Endothelial cell of umbilical vein (primary cell): Measurements from ENCODE around the gene CD1E. TPM values are rescaled to one million over a fixed set of nuclear protein-coding genes. Genes with fewer than 3 reads are reported as not detected.

Source experiments
- BruUV-seq: library from RNA; stranded (reverse); fragments of 400-500 nt; replicated peaks from 2 replicates; lab custom pipeline; 2021; lab: Mats Ljungman, UMichigan
- CTCF ChIA-PET: fragments of 300-600, 350-600 bp; sonication (Branson Sonifier 250); formaldehyde crosslinking; loops from one replicate; lab custom pipeline; 2021; ENCODE audit warnings: antibody characterized with exemption, inconsistent platforms; lab: Charles Lee
- POLR2A ChIA-PET: fragments of 300-600, 350-600 bp; sonication (Branson Sonifier 250); formaldehyde crosslinking; loops from one replicate; lab custom pipeline; 2021; ENCODE audit warnings: antibody characterized with exemption, inconsistent platforms; lab: Charles Lee
- DNase-seq: peaks from one replicate; pipeline ENCODE4 v3.0.0-alpha.2; 2011; ENCODE audit warnings: low read depth, low spot score
- FAIRE-seq: peaks from 2 replicates; lab custom pipeline; 2011; peaks lifted over from hg19 to GRCh38; lab: Jason Lieb, UNC
- H2AFZ ChIP-seq: 2 replicates; pipeline ENCODE4 v1.6.0; 2012; ENCODE audit warnings: low read depth, low read length, control low read depth, inconsistent platforms
- H3K27ac ChIP-seq: 2 replicates; pipeline ENCODE4 v1.5.1; 2011; ENCODE audit warnings: low read depth, mild to moderate bottlenecking, control low read depth, low read length, moderate library complexity; ENCODE audit not compliant: insufficient read depth
- H3K27me3 ChIP-seq, 2 experiments: 2 replicates each; pipeline versions ENCODE4 v1.6.0 to v1.6.1; 2011; ENCODE audit warnings: low read length in 2 of 2, mixed read lengths in 1 of 2; ENCODE audit not compliant: control insufficient read depth in 2 of 2, insufficient read depth in 2 of 2
- H3K36me3 ChIP-seq, 2 experiments: 2 replicates in 1 of 2; 3 replicates in 1 of 2; pipeline ENCODE4 v1.5.1; 2011; ENCODE audit warnings: low read length in 2 of 2, mild to moderate bottlenecking in 1 of 2, moderate library complexity in 1 of 2; ENCODE audit not compliant: control insufficient read depth in 2 of 2, insufficient read depth in 2 of 2; ENCODE audit errors: extremely low read depth in 1 of 2
- H3K4me1 ChIP-seq: 3 replicates; pipeline ENCODE4 v1.5.1; 2011; ENCODE audit warnings: mild to moderate bottlenecking, low read length; ENCODE audit not compliant: control insufficient read depth, insufficient read depth; ENCODE audit errors: extremely low read depth
- H3K4me2 ChIP-seq: 2 replicates; pipeline ENCODE4 v1.6.1; 2011; ENCODE audit warnings: low read length, control low read depth, mixed read lengths; ENCODE audit not compliant: insufficient read depth
- H3K4me3 ChIP-seq, 3 experiments: fragments of 200-600 bp in 1 of 3; sonication (generic), shearing (Covaris generic) in 1 of 3; replicated peaks in 1 of 3; 2 replicates each; pipeline ENCODE4 v1.5.1; 2011 to 2016; ENCODE audit warnings: control low read depth in 3 of 3, low read length in 3 of 3, mild to moderate bottlenecking in 2 of 3, inconsistent platforms in 1 of 3, low read depth in 1 of 3, moderate library complexity in 1 of 3; ENCODE audit not compliant: insufficient read depth in 1 of 3
- H3K79me2 ChIP-seq: 2 replicates; pipeline ENCODE4 v1.6.0; 2012; ENCODE audit warnings: low read length, inconsistent platforms; ENCODE audit not compliant: control insufficient read depth, insufficient read depth
- H3K9ac ChIP-seq: replicated peaks from 2 replicates; pipeline ENCODE3; 2011; ENCODE audit warnings: low read length, control low read depth; ENCODE audit not compliant: insufficient read depth; ENCODE audit errors: extremely low read depth
- H3K9me1 ChIP-seq: replicated peaks from 3 replicates; pipeline ENCODE4 v1.6.0; 2011; ENCODE audit warnings: mild to moderate bottlenecking, low read length; ENCODE audit not compliant: control insufficient read depth, insufficient read depth; ENCODE audit errors: extremely low read depth
- H3K9me3 ChIP-seq: replicated peaks from 2 replicates; pipeline ENCODE4 v1.5.1; 2012; ENCODE audit warnings: low read length, inconsistent platforms; ENCODE audit not compliant: control insufficient read depth, insufficient read depth
- H4K20me1 ChIP-seq: replicated peaks from 2 replicates; pipeline ENCODE3; 2011; ENCODE audit warnings: mild to moderate bottlenecking, low read length; ENCODE audit not compliant: control insufficient read depth, insufficient read depth; ENCODE audit errors: extremely low read depth
- EZH2 ChIP-seq: IDR thresholded peaks from 2 replicates; pipeline ENCODE4 v1.6.1; 2012; ENCODE audit warnings: borderline replicate concordance, low read depth, mild to moderate bottlenecking, moderate library complexity, low read length, inconsistent platforms; ENCODE audit not compliant: severe bottlenecking
- FOS ChIP-seq: IDR thresholded peaks from 2 replicates; pipeline ENCODE4 v1.6.1; 2011; ENCODE audit warnings: mild to moderate bottlenecking, low read length, moderate library complexity, borderline replicate concordance; ENCODE audit not compliant: insufficient read depth
- GATA2 ChIP-seq: IDR thresholded peaks from 2 replicates; pipeline ENCODE4 v1.7.0; 2011; ENCODE audit warnings: low read depth, mild to moderate bottlenecking, moderate library complexity, mixed read lengths, low read length; ENCODE audit not compliant: insufficient read length, insufficient read depth
- JUN ChIP-seq: IDR thresholded peaks from 2 replicates; pipeline ENCODE4 v1.6.1; 2011; ENCODE audit warnings: borderline replicate concordance, low read depth; ENCODE audit not compliant: insufficient read length, insufficient read depth
- MAX ChIP-seq: IDR thresholded peaks from 2 replicates; pipeline ENCODE4 v1.6.1; 2011; ENCODE audit not compliant: insufficient read depth, insufficient read length
- MYC ChIP-seq: IDR thresholded peaks from one replicate; pipeline ENCODE4 v1.6.1; 2011; ENCODE audit warnings: mild to moderate bottlenecking, low read depth, low read length
- POLR2A ChIP-seq: IDR thresholded peaks from 2 replicates; pipeline ENCODE4 v1.6.1; 2012; ENCODE audit warnings: low read depth, mild to moderate bottlenecking, control low read depth, low read length
- POLR2AphosphoS5 ChIP-seq: IDR thresholded peaks from 2 replicates; pipeline ENCODE4 v1.6.1; 2012; ENCODE audit warnings: low read depth, mild to moderate bottlenecking, control low read depth, low read length, moderate library complexity; ENCODE audit not compliant: insufficient read depth
- dilution Hi-C: fragments of 300-500 bp; cut with MboI; formaldehyde crosslinking; loops from one replicate; pipeline ENCODE4 v1.15.0; 2019; ENCODE audit warnings: low sequenced_read_pairs; ENCODE audit not compliant: extremely low pct_ligation_motif_present
- intact Hi-C: fragments of 100-400 bp; cut with micrococcal nuclease; formaldehyde crosslinking; loops from one replicate; pipeline ENCODE4 v1.10.0; 2022
- polyA plus RNA-seq, 4 experiments: library from polyadenylated mRNA; depleted of rRNA in 3 of 4; stranded (reverse) in 3 of 4; unstranded in 1 of 4; fragments of >200 nt; gene quantifications; 2 replicates each; pipeline versions ENCODE4 v1.2.1 to v1.2.3, GENCODE V29; 2011 to 2012; ENCODE audit warnings: missing spikeins in 1 of 4
- total RNA-seq: library from RNA; stranded (reverse); gene quantifications from 2 replicates; pipeline ENCODE4 v1.2.3, GENCODE V29; 2021
- TF ChIP-seq, protein P1 (sequence below), 2 donors: IDR thresholded peaks; 1 replicate in 1 of 2; 2 replicates in 1 of 2; pipeline ENCODE4 v1.5.1; 2011; ENCODE audit warnings: low read length in 2 of 2, mild to moderate bottlenecking in 2 of 2, moderate library complexity in 2 of 2, control low read depth in 1 of 2, inconsistent platforms in 1 of 2, low read depth in 1 of 2; ENCODE audit not compliant: insufficient read depth in 1 of 2; ENCODE audit errors: extremely low read depth in 1 of 2

The CD1E gene
- total and polyA plus RNA-seq, 2 donors (not counting 3 experiments of a cell fraction or from before 2014, with no cell fraction given), result not detected

DNA sequence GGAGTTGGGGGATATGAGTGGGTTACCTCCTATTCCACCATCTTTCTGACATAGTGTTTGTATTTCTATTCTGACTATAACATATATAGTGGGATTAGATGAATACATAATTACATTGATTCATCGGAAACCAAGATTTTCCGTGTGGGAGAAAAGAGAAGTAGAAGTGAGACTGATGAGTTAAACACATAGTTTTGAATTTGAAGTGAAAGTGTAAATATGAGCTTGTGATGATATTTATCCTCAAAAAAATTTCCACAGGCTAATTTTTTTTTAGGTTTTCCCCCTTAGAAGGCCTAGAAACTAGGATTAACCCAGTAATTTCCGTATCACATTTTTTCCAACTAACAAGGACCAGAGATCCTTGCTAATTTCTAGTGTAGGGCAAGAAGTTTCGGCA is 29.3 kb upstream of the CD1E start:
- H3K9ac ChIP-seq, result no peak overlapping the region
- H3K9me1 ChIP-seq, result no peaks in the 10 kb centered on the region
- no peaks in the 10 kb centered on the region for H3K27me3 ChIP-seq
- no peaks in the 10 kb centered on the region for H3K4me1 ChIP-seq
- H3K79me2 ChIP-seq, result no peaks in the 10 kb centered on the region
- dilution Hi-C loops, result no loop called here
- BruUV-seq, result no TSS peak
- TF ChIP-seq MAX (no peak), MYC (no peak), FOS (no peak), EZH2 (no peak), JUN (no peak), POLR2AphosphoS5 (no peak), POLR2A (no peak), GATA2 (no peak)
- TF ChIP-seq, protein P1, sequence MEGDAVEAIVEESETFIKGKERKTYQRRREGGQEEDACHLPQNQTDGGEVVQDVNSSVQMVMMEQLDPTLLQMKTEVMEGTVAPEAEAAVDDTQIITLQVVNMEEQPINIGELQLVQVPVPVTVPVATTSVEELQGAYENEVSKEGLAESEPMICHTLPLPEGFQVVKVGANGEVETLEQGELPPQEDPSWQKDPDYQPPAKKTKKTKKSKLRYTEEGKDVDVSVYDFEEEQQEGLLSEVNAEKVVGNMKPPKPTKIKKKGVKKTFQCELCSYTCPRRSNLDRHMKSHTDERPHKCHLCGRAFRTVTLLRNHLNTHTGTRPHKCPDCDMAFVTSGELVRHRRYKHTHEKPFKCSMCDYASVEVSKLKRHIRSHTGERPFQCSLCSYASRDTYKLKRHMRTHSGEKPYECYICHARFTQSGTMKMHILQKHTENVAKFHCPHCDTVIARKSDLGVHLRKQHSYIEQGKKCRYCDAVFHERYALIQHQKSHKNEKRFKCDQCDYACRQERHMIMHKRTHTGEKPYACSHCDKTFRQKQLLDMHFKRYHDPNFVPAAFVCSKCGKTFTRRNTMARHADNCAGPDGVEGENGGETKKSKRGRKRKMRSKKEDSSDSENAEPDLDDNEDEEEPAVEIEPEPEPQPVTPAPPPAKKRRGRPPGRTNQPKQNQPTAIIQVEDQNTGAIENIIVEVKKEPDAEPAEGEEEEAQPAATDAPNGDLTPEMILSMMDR (IDR thresholded peaks at IDR 0.05; ENCODE audit: extremely low read depth in 1 of 2, insufficient read depth in 1 of 2, low read depth in 1 of 2, low read length in 2 of 2), result no peak
- no peak for FAIRE-seq
- H3K27ac ChIP-seq, result no peak overlapping the region
- H2AFZ ChIP-seq, result no peak overlapping the region
- ChIA-PET CTCF (no interaction called here), POLR2A (no interaction called here)
- no peaks in the 10 kb centered on the region for H3K36me3 ChIP-seq
- intact Hi-C loops, result no loop called here
- no peaks in the 10 kb centered on the region for H3K9me3 ChIP-seq
- DNase-seq, result no peak
- H4K20me1 ChIP-seq, result no peaks in the 10 kb centered on the region
- H3K4me3 ChIP-seq, result no peak overlapping the region
- H3K4me2 ChIP-seq, result no peak overlapping the region
